Smooth muscle cell (in vitro differentiated cells): Measurements from ENCODE around the gene PSRC1. TPM values are rescaled to one million over a fixed set of nuclear protein-coding genes. Genes with fewer than 3 reads are reported as not detected.

Source experiments
- DNase-seq: peaks from one replicate; lab custom pipeline; 2025; ENCODE audit not compliant: unreplicated experiment; lab: John Stamatoyannopoulos, UW
- H2AFZ ChIP-seq: fragments of 200-600 bp; sonication (generic); 2 replicates; pipeline ENCODE4 v1.6.0; 2016; ENCODE audit warnings: antibody characterized with exemption, low read depth, mild to moderate bottlenecking
- H3F3A ChIP-seq: fragments of 200-600 bp; sonication (generic); 2 replicates; pipeline ENCODE4 v1.6.0; 2017; ENCODE audit warnings: antibody characterized with exemption, low read depth
- H3K27ac ChIP-seq: fragments of 200-600 bp; sonication (generic); 2 replicates; pipeline ENCODE4 v1.5.1; 2016; ENCODE audit warnings: low read depth, mild to moderate bottlenecking
- H3K27me3 ChIP-seq: fragments of 200-600 bp; sonication (generic); 2 replicates; pipeline ENCODE4 v1.6.1; 2016; ENCODE audit warnings: low read depth, mild to moderate bottlenecking
- H3K36me3 ChIP-seq: fragments of 200-600 bp; sonication (generic); 2 replicates; pipeline ENCODE4 v1.5.1; 2016; ENCODE audit warnings: low read depth
- H3K4me1 ChIP-seq: fragments of 200-600 bp; sonication (generic); 2 replicates; pipeline ENCODE4 v1.5.1; 2016; ENCODE audit warnings: low read depth
- H3K4me2 ChIP-seq: fragments of 200-600 bp; sonication (generic); 2 replicates; pipeline ENCODE4 v1.6.0; 2016; ENCODE audit warnings: mild to moderate bottlenecking
- H3K4me3 ChIP-seq: fragments of 200-600 bp; sonication (generic); 2 replicates; pipeline ENCODE4 v1.5.1; 2016; ENCODE audit warnings: mild to moderate bottlenecking
- H3K79me2 ChIP-seq: fragments of 200-600 bp; sonication (generic); 2 replicates; pipeline ENCODE4 v1.6.0; 2016; ENCODE audit warnings: low read depth, mild to moderate bottlenecking
- H3K9ac ChIP-seq: fragments of 200-600 bp; sonication (generic); 2 replicates; pipeline ENCODE4 v1.6.0; 2016; ENCODE audit warnings: low read depth
- H3K9me3 ChIP-seq: fragments of 200-600 bp; sonication (generic); replicated peaks from 2 replicates; pipeline ENCODE4 v1.5.1; 2016; ENCODE audit warnings: low read depth
- H4K20me1 ChIP-seq: fragments of 200-600 bp; sonication (generic); 2 replicates; pipeline ENCODE4 v1.6.0; 2016; ENCODE audit warnings: low read depth
- WGBS: methylation state at CpG from one replicate; pipeline ENCODE4 v1.1.7; 2016; ENCODE audit warnings: low lambda C conversion rate; 5-methylcytosine and 5-hydroxymethylcytosine counted together
- polyA plus RNA-seq: library from polyadenylated mRNA; unstranded; fragments of >200 nt; fragmentation: Nextera tagmentation; extraction: Ambion mirVana; gene quantifications from 2 replicates; pipeline ENCODE4 v1.2.1, GENCODE V29; 2016
- total RNA-seq: library from RNA; depleted of rRNA; stranded (reverse); fragments of >200 nt; gene quantifications from 2 replicates; pipeline ENCODE4 v1.2.3, GENCODE V29; 2014
- TF ChIP-seq, protein P1 (sequence below): fragments of 200-600 bp; sonication (generic); IDR thresholded peaks from 2 replicates; pipeline ENCODE4 v1.5.1; 2017; ENCODE audit warnings: borderline replicate concordance, mild to moderate bottlenecking, antibody characterized with exemption; ENCODE audit not compliant: insufficient read depth, poor library complexity, severe bottlenecking

Gene PSRC1
- total and polyA plus RNA-seq, 2 experiments from 2014 or later, result 5.5 to 10.8 TPM

- H3K4me1 ChIP-seq, result peaks cover 21% of the 10 kb centered on the region
- no peak overlapping the region for H2AFZ ChIP-seq
- WGBS, result 87% methylated on average over 2 of the region's 2 CpGs
- H4K20me1 ChIP-seq, result peaks cover 8% of the 10 kb centered on the region
- no peak for DNase-seq
- H3K27me3 ChIP-seq, result no peaks in the 10 kb centered on the region
- no peak overlapping the region for H3K4me3 ChIP-seq
- H3K79me2 ChIP-seq, result no peaks in the 10 kb centered on the region
- no peak overlapping the region for H3K4me2 ChIP-seq
- no peaks in the 10 kb centered on the region for H3K9me3 ChIP-seq
- TF ChIP-seq, protein P1, sequence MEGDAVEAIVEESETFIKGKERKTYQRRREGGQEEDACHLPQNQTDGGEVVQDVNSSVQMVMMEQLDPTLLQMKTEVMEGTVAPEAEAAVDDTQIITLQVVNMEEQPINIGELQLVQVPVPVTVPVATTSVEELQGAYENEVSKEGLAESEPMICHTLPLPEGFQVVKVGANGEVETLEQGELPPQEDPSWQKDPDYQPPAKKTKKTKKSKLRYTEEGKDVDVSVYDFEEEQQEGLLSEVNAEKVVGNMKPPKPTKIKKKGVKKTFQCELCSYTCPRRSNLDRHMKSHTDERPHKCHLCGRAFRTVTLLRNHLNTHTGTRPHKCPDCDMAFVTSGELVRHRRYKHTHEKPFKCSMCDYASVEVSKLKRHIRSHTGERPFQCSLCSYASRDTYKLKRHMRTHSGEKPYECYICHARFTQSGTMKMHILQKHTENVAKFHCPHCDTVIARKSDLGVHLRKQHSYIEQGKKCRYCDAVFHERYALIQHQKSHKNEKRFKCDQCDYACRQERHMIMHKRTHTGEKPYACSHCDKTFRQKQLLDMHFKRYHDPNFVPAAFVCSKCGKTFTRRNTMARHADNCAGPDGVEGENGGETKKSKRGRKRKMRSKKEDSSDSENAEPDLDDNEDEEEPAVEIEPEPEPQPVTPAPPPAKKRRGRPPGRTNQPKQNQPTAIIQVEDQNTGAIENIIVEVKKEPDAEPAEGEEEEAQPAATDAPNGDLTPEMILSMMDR, result no peak
- H3F3A ChIP-seq, result peaks cover 20% of the 10 kb centered on the region
- H3K36me3 ChIP-seq, result peaks cover 23% of the 10 kb centered on the region
- H3K27ac ChIP-seq, result no peak overlapping the region
- H3K9ac ChIP-seq, result no peak overlapping the region
Observed at GRCh38 chr1:109238382-109238781, 44.6 kb downstream of the PSRC1 start.

GRCh38 chr1:109237512-109237911 is 45.4 kb downstream of the PSRC1 start:
- peaks cover 23% of the 10 kb centered on the region for H3K36me3 ChIP-seq
- H3K27me3 ChIP-seq, result no peaks in the 10 kb centered on the region
- no peak overlapping the region for H3K4me2 ChIP-seq
- H2AFZ ChIP-seq, result no peak overlapping the region
- peaks cover 21% of the 10 kb centered on the region for H3K4me1 ChIP-seq
- no peak overlapping the region for H3K27ac ChIP-seq
- WGBS, result 98% methylated on average over 3 of the region's 3 CpGs
- H4K20me1 ChIP-seq, result peaks cover 12% of the 10 kb centered on the region
- TF ChIP-seq, protein P1, result no peak
- DNase-seq, result no peak
- H3F3A ChIP-seq, result peaks cover 20% of the 10 kb centered on the region
- no peak overlapping the region for H3K4me3 ChIP-seq
- no peak overlapping the region for H3K9ac ChIP-seq
- no peaks in the 10 kb centered on the region for H3K9me3 ChIP-seq
- no peaks in the 10 kb centered on the region for H3K79me2 ChIP-seq

DNA sequence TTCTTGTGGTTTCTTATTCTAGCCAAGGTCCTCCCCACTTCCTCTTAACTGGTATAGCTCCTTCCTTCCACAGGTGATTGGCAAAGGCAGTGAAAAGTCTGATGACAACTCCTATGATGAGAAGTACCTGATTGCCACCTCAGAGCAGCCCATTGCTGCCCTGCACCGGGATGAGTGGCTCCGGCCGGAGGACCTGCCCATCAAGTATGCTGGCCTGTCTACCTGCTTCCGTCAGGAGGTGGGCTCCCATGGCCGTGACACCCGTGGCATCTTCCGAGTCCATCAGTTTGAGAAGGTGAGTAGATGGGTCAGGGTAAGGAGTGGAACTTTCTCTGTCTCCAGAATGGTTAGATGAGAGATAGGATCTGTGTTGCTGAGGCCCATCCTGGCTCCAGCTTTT is 47.8 kb downstream of the PSRC1 start:
- Histone ChIP-seq H3K4me3 (no peak overlapping the region), H3K27me3 (no peaks in the 10 kb centered on the region), H3K36me3 (peaks cover 23% of the 10 kb centered on the region), H3K79me2 (no peaks in the 10 kb centered on the region), H3F3A (peaks cover 20% of the 10 kb centered on the region), H4K20me1 (peaks cover 12% of the 10 kb centered on the region), H3K4me1 (peaks cover 22% of the 10 kb centered on the region), H3K4me2 (no peak overlapping the region), H3K27ac (no peak overlapping the region), H3K9ac (no peak overlapping the region), H3K9me3 (no peaks in the 10 kb centered on the region), H2AFZ (no peak overlapping the region)
- no peak for DNase-seq
- TF ChIP-seq, protein P1, result no peak
- 92% methylated on average over 7 of the region's 7 CpGs for WGBS

DNA sequence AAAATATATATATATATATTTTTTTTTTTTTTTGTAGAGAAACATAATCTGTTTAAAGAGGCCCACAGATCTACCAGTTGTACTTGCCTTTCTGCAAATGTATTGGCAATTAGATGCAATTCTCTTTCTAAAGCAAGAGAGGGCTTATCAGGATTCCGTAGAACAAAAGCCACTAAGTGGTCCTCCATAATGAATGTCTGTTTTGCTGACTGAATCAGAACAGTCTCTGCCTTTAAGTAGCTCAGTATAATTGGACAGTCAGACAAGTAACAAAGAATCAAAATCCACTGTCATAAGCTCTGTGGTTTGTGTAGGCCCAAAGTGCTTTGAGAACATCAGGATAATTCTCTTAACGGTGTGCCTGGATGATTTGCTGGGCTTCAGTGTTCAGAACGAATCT is 51.9 kb downstream of the PSRC1 start:
- Histone ChIP-seq H3K4me3 (no peak overlapping the region), H3K4me2 (no peak overlapping the region), H3K36me3 (peaks cover 22% of the 10 kb centered on the region), H3K4me1 (peaks cover 27% of the 10 kb centered on the region), H3F3A (peaks cover 7% of the 10 kb centered on the region), H3K9me3 (no peaks in the 10 kb centered on the region), H3K27me3 (no peaks in the 10 kb centered on the region), H2AFZ (no peak overlapping the region), H3K9ac (no peak overlapping the region), H3K27ac (no peak overlapping the region), H4K20me1 (peaks cover 41% of the 10 kb centered on the region), H3K79me2 (peaks cover 22% of the 10 kb centered on the region)
- TF ChIP-seq, protein P1, result no peak
- no peak for DNase-seq
- 79% methylated on average over 3 of the region's 3 CpGs for WGBS
